Fibroblast of lung (primary cell): ENCODE measurements around the gene OR8G5. TPM values are rescaled to one million over a fixed set of nuclear protein-coding genes. Genes with fewer than 3 reads are reported as not detected.
A peak's percentile ranks its signal among the peaks of the same experiment; 100 is the strongest.
"Not testable (repeated sequence)": the region's sequence is repeated elsewhere in the genome, so short reads cannot be mapped to it uniquely, and the experiment has no call there.

Experiments
- DNase-seq, 2 donors: peaks; one replicate each; pipeline versions ENCODE4 v3.0.0 to v3.0.0-alpha.2; 2010; ENCODE audit warnings: low read depth in 2 of 2
- H2AFZ ChIP-seq: 2 replicates; pipeline ENCODE4 v1.5.1; 2012; ENCODE audit warnings: low read length, control low read depth, inconsistent platforms
- H3K27ac ChIP-seq: 2 replicates; pipeline ENCODE4 v1.5.1; 2011; ENCODE audit warnings: low read length, control low read depth; ENCODE audit not compliant: insufficient read depth
- H3K27me3 ChIP-seq: 2 replicates; pipeline ENCODE4 v1.5.1; 2011; ENCODE audit warnings: mild to moderate bottlenecking, low read length; ENCODE audit not compliant: control insufficient read depth, insufficient read depth
- H3K36me3 ChIP-seq: 2 replicates; pipeline ENCODE4 v1.5.1; 2011; ENCODE audit warnings: low read length; ENCODE audit not compliant: control insufficient read depth, insufficient read depth
- H3K4me1 ChIP-seq: 2 replicates; pipeline ENCODE4 v1.5.1; 2011; ENCODE audit warnings: low read length; ENCODE audit not compliant: control insufficient read depth, insufficient read depth; ENCODE audit errors: extremely low read depth
- H3K4me2 ChIP-seq: 2 replicates; pipeline ENCODE4 v1.5.1; 2011; ENCODE audit warnings: low read length, control low read depth; ENCODE audit not compliant: insufficient read depth; ENCODE audit errors: extremely low read depth
- H3K4me3 ChIP-seq, 4 experiments: fragments of 200-600 bp in 1 of 4; sonication (generic) in 1 of 4; replicated peaks in 1 of 4; 2 replicates each; pipeline ENCODE4 v1.5.1; 2011 to 2016; ENCODE audit warnings: low read length in 4 of 4, low read depth in 3 of 4, mild to moderate bottlenecking in 3 of 4, control low read depth in 2 of 4, inconsistent platforms in 1 of 4, mixed read lengths in 1 of 4; ENCODE audit not compliant: insufficient read depth in 1 of 4; ENCODE audit errors: control extremely low read depth in 1 of 4
- H3K79me2 ChIP-seq: 2 replicates; pipeline ENCODE4 v1.5.1; 2012; ENCODE audit warnings: mild to moderate bottlenecking, low read length, inconsistent platforms; ENCODE audit not compliant: control insufficient read depth, insufficient read depth
- H3K9ac ChIP-seq: 2 replicates; pipeline ENCODE4 v1.5.1; 2011; ENCODE audit warnings: mild to moderate bottlenecking, low read length, control low read depth; ENCODE audit not compliant: insufficient read depth
- H3K9me3 ChIP-seq: 2 replicates; pipeline ENCODE4 v1.5.1; 2012; ENCODE audit warnings: low read depth, low read length; ENCODE audit not compliant: control insufficient read depth, insufficient read depth
- H4K20me1 ChIP-seq: 2 replicates; pipeline ENCODE4 v1.5.1; 2011; ENCODE audit warnings: low read length; ENCODE audit not compliant: control insufficient read depth, insufficient read depth; ENCODE audit errors: extremely low read depth
- EZH2 ChIP-seq: IDR thresholded peaks from 2 replicates; pipeline ENCODE4 v1.5.1; 2012; ENCODE audit warnings: low read length, control low read depth, mild to moderate bottlenecking; ENCODE audit errors: missing control alignments
- polyA plus RNA-seq, 2 donors: library from polyadenylated mRNA; depleted of rRNA in 1 of 2; stranded (reverse) in 1 of 2; unstranded in 1 of 2; fragments of >200 nt; gene quantifications; 2 replicates each; pipeline ENCODE4 v1.2.1, GENCODE V29; 2011 to 2012; ENCODE audit warnings: missing spikeins in 1 of 2
- total RNA-seq: library from RNA; depleted of rRNA; stranded (reverse); fragments of >200 nt; gene quantifications from 2 replicates; pipeline ENCODE4 v1.2.1, GENCODE V29; 2014
- TF ChIP-seq, protein P1 (sequence below), 2 donors: IDR thresholded peaks in 1 of 2; conservative IDR thresholded peaks in 1 of 2; 1 replicate in 1 of 2; 2 replicates in 1 of 2; pipeline ENCODE4 v1.5.1; 2011 to 2012; ENCODE audit warnings: low read length in 2 of 2, control low read depth in 1 of 2, inconsistent platforms in 1 of 2, low read depth in 1 of 2, mild to moderate bottlenecking in 1 of 2

Gene OR8G5
- total and polyA plus RNA-seq, 2 donors (not counting 1 experiment from before 2014, with no cell fraction given), result not detected

DNA sequence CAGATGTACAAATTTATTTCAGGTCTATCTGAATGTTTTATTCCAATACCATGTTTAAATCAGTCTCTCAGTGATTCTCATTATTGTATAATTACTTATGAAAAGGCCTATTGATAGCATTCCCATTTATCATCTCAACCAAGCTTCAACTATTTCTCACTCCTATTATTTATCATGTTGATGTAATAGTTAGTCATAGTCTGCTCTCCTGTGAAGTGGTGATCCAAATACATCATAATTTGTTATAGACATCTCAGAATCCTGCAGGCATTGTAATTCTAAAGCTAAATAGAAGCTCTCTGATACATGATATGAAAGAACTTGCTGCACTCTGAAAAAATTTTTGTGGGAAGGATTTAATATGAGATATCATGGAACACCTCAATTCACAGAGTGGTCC lies 37.0 kb upstream of the OR8G5 start:
- no peak for TF ChIP-seq EZH2
- TF ChIP-seq, protein P1, sequence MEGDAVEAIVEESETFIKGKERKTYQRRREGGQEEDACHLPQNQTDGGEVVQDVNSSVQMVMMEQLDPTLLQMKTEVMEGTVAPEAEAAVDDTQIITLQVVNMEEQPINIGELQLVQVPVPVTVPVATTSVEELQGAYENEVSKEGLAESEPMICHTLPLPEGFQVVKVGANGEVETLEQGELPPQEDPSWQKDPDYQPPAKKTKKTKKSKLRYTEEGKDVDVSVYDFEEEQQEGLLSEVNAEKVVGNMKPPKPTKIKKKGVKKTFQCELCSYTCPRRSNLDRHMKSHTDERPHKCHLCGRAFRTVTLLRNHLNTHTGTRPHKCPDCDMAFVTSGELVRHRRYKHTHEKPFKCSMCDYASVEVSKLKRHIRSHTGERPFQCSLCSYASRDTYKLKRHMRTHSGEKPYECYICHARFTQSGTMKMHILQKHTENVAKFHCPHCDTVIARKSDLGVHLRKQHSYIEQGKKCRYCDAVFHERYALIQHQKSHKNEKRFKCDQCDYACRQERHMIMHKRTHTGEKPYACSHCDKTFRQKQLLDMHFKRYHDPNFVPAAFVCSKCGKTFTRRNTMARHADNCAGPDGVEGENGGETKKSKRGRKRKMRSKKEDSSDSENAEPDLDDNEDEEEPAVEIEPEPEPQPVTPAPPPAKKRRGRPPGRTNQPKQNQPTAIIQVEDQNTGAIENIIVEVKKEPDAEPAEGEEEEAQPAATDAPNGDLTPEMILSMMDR (conservative IDR thresholded peaks at IDR 0.05 in 1 of 2, IDR thresholded peaks at IDR 0.05 in 1 of 2; ENCODE audit: low read depth in 1 of 2, low read length in 2 of 2), result no peak
- H3K4me1 ChIP-seq, result no peaks in the 10 kb centered on the region

DNA sequence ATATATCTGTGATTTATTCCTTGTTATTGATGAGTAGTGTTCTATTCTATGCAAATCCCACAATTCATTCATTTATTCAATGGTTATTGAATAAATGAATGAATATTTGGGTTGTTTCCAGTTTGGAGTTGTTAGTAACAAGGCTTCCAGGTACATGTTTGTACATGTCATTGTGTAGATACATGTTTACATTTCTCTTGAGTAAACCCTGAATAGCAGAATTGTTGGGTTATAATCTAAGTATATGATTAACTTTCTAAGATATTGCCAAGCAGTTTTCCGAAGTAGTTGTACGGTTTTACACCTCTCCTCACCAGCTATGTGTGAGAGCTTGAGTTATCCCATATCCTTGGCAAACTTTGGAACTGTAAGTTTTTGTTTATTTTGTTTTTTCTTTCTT lies 33.8 kb upstream of the OR8G5 start:
- no peak overlapping the region for H3K4me3 ChIP-seq
- H3K4me2 ChIP-seq, result no peak overlapping the region
- H3K79me2 ChIP-seq, result no peaks in the 10 kb centered on the region
- TF ChIP-seq, protein P1 (conservative IDR thresholded peaks at IDR 0.05 in 1 of 2, IDR thresholded peaks at IDR 0.05 in 1 of 2; ENCODE audit: low read depth in 1 of 2, low read length in 2 of 2), result no peak
- no peak for TF ChIP-seq EZH2
- DNase-seq, result no peak
- no peaks in the 10 kb centered on the region for H3K36me3 ChIP-seq
- no peak overlapping the region for H3K9ac ChIP-seq
- H2AFZ ChIP-seq, result no peak overlapping the region
- no peak overlapping the region for H3K27ac ChIP-seq
- no peaks in the 10 kb centered on the region for H3K4me1 ChIP-seq
- no peaks in the 10 kb centered on the region for H4K20me1 ChIP-seq
- H3K9me3 ChIP-seq, result no peaks in the 10 kb centered on the region
- H3K27me3 ChIP-seq, result no peaks in the 10 kb centered on the region

More for the DNA sequence above, 37.0 kb upstream of the OR8G5 start:
- Histone ChIP-seq H3K9me3 (no peaks in the 10 kb centered on the region), H4K20me1 (no peaks in the 10 kb centered on the region), H2AFZ (no peak overlapping the region), H3K27me3 (no peaks in the 10 kb centered on the region), H3K36me3 (no peaks in the 10 kb centered on the region), H3K4me2 (no peak overlapping the region), H3K9ac (no peak overlapping the region), H3K4me3 (no peak overlapping the region), H3K79me2 (no peaks in the 10 kb centered on the region), H3K27ac (no peak overlapping the region)
- peak in 1 of 2 donors; percentile 9 for DNase-seq

DNA sequence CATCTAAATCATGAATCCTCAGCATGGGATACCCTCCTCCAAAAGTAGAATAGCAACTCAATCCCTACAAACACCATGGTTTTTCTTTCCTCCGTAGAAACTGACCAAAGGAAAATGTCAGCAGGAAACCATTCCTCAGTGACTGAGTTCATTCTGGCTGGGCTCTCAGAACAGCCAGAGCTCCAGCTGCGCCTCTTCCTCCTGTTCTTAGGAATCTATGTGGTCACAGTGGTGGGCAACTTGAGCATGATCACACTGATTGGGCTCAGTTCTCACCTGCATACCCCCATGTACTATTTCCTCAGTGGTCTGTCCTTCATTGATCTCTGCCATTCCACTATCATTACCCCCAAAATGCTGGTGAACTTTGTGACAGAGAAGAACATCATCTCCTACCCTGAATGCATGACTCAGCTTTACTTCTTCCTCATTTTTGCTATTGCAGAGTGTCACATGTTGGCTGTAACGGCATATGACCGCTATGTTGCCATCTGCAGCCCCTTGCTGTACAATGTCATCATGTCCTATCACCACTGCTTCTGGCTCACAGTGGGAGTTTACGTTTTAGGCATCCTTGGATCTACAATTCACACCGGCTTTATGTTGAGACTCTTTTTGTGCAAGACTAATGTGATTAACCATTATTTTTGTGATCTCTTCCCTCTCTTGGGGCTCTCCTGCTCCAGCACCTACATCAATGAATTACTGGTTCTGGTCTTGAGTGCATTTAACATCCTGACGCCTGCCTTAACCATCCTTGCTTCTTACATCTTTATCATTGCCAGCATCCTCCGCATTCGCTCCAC lies 31.4 kb upstream of the OR8G5 start:
- not testable (repeated sequence) for H3K9me3 ChIP-seq, H3K27ac ChIP-seq, H2AFZ ChIP-seq, DNase-seq, H3K4me3 ChIP-seq, H4K20me1 ChIP-seq, H3K9ac ChIP-seq, H3K36me3 ChIP-seq, H3K79me2 ChIP-seq, H3K4me2 ChIP-seq, H3K4me1 ChIP-seq, H3K27me3 ChIP-seq
